ENCODE measurements around the gene AGBL1.

Gene AGBL1

DNA sequence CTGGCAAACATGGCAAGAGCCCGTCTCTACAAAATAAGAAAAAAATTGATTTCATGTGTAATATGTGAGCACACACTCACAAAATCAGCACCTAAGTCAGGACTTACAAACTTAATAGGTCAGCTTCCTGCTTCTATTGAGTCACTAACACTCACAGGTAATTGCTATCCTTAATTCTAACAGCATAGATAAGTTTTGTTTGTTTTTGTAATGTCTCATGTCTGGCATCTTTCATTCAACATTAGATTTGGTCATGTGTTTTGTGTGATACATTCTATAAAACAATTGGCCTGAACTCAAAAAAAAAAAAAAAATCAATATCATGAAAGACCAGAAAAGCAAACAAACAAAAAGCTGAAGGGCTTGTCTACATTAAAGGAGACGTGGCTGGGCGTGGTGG lies 564.7 kb downstream of the AGBL1 start:
- no peak overlapping the region for H3K27ac ChIP-seq
- no peaks in the 10 kb centered on the region for H3K4me1 ChIP-seq (ENCODE audit: control insufficient read depth in 1 of 2, insufficient read depth in 1 of 2, low read depth in 1 of 2, low read length in 1 of 2)
- no peaks in the 10 kb centered on the region for H3K9me3 ChIP-seq
- TF ChIP-seq, protein P1, sequence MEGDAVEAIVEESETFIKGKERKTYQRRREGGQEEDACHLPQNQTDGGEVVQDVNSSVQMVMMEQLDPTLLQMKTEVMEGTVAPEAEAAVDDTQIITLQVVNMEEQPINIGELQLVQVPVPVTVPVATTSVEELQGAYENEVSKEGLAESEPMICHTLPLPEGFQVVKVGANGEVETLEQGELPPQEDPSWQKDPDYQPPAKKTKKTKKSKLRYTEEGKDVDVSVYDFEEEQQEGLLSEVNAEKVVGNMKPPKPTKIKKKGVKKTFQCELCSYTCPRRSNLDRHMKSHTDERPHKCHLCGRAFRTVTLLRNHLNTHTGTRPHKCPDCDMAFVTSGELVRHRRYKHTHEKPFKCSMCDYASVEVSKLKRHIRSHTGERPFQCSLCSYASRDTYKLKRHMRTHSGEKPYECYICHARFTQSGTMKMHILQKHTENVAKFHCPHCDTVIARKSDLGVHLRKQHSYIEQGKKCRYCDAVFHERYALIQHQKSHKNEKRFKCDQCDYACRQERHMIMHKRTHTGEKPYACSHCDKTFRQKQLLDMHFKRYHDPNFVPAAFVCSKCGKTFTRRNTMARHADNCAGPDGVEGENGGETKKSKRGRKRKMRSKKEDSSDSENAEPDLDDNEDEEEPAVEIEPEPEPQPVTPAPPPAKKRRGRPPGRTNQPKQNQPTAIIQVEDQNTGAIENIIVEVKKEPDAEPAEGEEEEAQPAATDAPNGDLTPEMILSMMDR (IDR thresholded peaks at IDR 0.05): no peak
- H3K36me3 ChIP-seq: no peaks in the 10 kb centered on the region
- H3K27me3 ChIP-seq: no peaks in the 10 kb centered on the region
- no peak overlapping the region for H3K4me3 ChIP-seq (ENCODE audit: low read depth in 1 of 2, low read length in 1 of 2)

DNA sequence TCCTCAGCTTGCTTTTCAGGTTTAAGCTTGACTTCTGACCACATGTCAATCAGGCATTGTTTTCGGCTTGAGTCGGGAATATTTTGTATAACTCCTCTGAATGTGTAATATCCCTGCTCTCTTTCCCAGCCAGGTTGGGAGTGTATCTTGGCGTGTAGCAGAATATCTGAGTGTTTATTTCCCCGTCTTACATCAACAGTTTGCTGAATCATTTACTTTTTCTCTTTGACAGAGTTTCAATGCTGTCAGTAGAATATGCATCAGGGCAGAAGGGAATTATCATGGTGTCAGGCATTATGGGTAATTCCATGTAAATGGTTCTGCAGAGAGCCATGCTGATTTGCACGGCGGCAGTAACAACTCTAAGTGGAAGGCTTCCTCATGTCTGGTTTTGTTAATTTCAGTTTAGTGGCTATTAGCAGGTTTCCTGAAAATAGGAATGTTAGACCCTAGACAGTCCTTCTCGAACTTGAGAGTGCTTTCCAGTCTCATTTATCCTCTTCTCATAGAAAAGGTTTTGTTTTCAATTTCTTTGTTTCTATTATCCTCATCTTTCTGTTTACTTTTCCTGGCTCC lies 566.3 kb downstream of the AGBL1 start:
- Histone ChIP-seq H3K27ac (no peak overlapping the region), H3K4me3 (ENCODE audit: low read depth in 1 of 2, low read length in 1 of 2) (no peak overlapping the region), H3K27me3 (no peaks in the 10 kb centered on the region), H3K4me1 (ENCODE audit: control insufficient read depth in 1 of 2, insufficient read depth in 1 of 2, low read depth in 1 of 2, low read length in 1 of 2) (no peaks in the 10 kb centered on the region), H3K9me3 (no peaks in the 10 kb centered on the region), H3K36me3 (no peaks in the 10 kb centered on the region)
- TF ChIP-seq, protein P1 (IDR thresholded peaks at IDR 0.05): no peak

DNA sequence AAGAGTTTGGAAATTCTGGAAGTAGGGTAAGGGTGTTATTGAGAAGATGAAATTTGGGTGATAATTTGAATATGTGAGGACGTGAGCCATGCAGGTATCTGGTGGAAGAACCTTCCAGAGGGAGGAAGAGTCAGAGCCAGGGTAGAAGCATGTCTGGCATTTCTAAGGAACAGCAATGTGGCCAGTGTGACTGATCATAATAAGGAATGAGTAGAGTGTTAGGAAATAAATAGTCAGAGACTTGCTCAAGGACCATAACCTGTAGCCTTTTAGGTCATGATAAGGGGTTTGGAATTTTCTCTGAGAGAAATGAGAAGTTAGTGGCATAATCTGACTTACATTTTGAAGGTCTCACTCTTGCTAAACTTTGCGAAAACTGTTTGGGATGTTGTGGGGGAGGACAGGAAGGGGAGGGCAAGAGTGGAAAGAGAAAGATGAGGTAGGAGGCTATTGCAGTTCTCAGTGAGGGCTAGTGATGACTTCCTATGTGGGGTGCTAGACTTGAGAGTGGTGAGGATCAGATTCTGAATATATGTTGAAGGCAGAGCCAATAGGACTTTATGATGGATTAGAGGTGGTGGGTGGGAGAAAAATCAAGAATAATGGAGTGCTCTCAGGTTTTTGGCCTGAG lies 568.3 kb downstream of the AGBL1 start:
- H3K36me3 ChIP-seq: no peaks in the 10 kb centered on the region
- TF ChIP-seq, protein P1 (IDR thresholded peaks at IDR 0.05): no peak
- H3K27ac ChIP-seq: no peak overlapping the region
- no peaks in the 10 kb centered on the region for H3K9me3 ChIP-seq
- no peaks in the 10 kb centered on the region for H3K4me1 ChIP-seq (ENCODE audit: control insufficient read depth in 1 of 2, insufficient read depth in 1 of 2, low read depth in 1 of 2, low read length in 1 of 2)
- H3K27me3 ChIP-seq: no peaks in the 10 kb centered on the region
- no peak overlapping the region for H3K4me3 ChIP-seq (ENCODE audit: low read depth in 1 of 2, low read length in 1 of 2)

DNA sequence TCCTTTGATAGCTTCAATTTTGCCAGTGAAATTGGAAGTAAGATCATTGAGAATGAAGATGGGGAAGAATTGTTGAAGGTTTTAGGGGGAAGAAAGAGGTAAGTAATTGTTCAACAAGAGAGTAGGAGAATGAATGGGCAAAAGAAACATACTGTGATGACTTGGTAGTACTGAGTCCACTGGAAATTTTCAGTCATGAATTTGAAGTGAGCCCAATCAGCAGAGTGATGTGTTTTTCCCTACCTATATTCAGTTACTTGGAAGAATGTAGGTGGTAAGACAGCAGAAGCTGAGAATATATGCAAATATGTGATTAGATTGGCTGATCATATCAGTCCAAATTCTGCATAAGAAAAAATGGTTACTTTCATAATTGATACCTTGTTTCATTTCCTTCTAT lies 569.6 kb downstream of the AGBL1 start:
- Histone ChIP-seq H3K4me1 (ENCODE audit: control insufficient read depth in 1 of 2, insufficient read depth in 1 of 2, low read depth in 1 of 2, low read length in 1 of 2) (no peaks in the 10 kb centered on the region), H3K27me3 (no peaks in the 10 kb centered on the region), H3K9me3 (no peaks in the 10 kb centered on the region), H3K36me3 (no peaks in the 10 kb centered on the region), H3K27ac (no peak overlapping the region), H3K4me3 (ENCODE audit: low read depth in 1 of 2, low read length in 1 of 2) (no peak overlapping the region)
- TF ChIP-seq, protein P1 (IDR thresholded peaks at IDR 0.05): no peak

DNA sequence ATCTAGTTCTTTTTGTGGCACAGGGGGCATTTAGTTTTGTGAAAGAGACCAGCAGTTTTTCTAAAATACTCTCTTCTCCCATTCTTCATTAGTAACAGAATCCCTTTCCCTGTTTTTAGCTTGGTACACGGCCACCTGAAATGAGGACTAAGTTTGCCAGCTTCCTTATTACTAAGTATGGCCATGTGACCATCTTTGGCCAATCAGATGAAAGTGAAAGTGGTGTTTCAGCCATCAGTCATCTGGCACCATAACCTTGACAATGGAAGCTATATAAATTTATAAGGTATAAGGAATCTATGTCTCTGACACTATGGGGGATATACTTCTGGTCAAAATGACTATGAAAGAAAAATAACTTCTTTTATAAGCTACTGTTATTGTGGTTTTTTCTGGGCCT lies 570.4 kb downstream of the AGBL1 start:
- no peak overlapping the region for H3K27ac ChIP-seq
- TF ChIP-seq, protein P1 (IDR thresholded peaks at IDR 0.05): no peak
- no peaks in the 10 kb centered on the region for H3K36me3 ChIP-seq
- H3K4me3 ChIP-seq (ENCODE audit: low read depth in 1 of 2, low read length in 1 of 2): no peak overlapping the region
- H3K9me3 ChIP-seq: no peaks in the 10 kb centered on the region
- H3K4me1 ChIP-seq (ENCODE audit: control insufficient read depth in 1 of 2, insufficient read depth in 1 of 2, low read depth in 1 of 2, low read length in 1 of 2): no peaks in the 10 kb centered on the region
- H3K27me3 ChIP-seq: no peaks in the 10 kb centered on the region
